GM18951 (cell line): Measurements from ENCODE around the gene PHC3.

Experiments
- POLR2A ChIP-seq: IDR thresholded peaks from 4 replicates; pipeline ENCODE4 v1.6.1; 2011; ENCODE audit warnings: mild to moderate bottlenecking; ENCODE audit not compliant: insufficient read length, insufficient read depth; ENCODE audit errors: extremely low read depth
- in situ Hi-C: fragments of 300-500 bp; cut with MboI; formaldehyde crosslinking; loops from one replicate; pipeline ENCODE4 v1.12.0; 2022; ENCODE audit warnings: low sequenced_read_pairs, mixed read lengths, inconsistent platforms; ENCODE audit not compliant: unreplicated experiment

The PHC3 gene

DNA sequence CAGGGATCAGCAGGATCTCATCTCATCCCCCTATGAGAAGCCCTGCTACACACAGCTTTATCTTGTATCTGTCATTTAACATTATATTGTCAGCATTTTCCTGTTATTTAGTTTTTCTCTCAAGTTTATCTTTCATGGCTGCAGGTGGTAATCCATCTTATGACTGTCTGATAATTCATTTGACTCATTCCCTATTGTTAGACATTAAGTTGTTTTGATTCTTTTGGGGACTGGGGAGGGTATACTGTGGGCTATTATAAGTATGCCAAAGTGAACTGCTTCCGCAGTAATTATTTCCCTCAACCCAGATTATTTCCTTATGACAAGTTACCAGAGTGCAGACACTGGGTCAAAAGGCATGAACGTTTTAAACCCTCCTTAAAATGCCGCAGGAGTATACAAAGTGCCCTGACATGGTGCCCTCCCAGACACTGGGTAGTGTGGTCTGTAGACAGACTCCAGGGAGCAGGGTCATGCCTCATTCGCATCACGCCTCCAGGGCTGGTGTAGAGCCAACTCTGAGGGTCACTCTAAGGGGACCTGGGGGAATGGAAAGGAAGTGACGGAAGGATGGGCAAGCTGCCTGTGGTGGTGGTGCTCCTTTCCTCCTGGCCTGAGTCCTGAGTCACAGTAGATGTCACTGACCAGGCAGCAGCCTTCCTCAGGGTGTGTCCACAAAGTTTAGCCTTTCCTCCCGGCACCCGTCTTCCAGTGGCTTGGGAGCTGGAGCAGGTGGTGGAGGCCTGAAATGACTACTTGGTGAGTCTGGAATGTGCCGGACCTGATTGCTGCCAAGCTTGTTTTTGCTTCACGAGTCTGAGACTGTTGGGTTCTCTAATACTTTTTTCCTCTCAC, 132.2 kb downstream of the PHC3 start:
- TF ChIP-seq POLR2A, result no peak
- in situ Hi-C loops, result loop anchor here (25.0 kb wide), 1 partner anchor 187 kb away; the partner anchor contains the start of gene LRRC31

DNA sequence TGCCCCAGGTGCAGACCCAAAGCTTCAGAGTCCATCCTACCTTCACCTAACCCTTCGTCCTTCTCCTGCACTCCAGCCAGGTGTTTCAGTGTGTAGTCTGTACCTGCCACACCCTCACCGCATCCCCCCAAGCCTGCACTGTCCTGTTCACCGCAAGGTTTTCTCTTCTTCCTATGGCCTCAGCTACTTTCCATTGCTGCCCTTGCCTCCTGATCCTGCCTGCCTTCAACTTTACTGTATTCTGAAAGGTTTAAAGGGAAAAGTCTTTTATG, 134.5 kb downstream of the PHC3 start:
- in situ Hi-C loops, result loop anchor here (25.0 kb wide), 1 partner anchor 185 kb away; the partner anchor contains the start of gene LRRC31
- TF ChIP-seq POLR2A, result no peak

DNA sequence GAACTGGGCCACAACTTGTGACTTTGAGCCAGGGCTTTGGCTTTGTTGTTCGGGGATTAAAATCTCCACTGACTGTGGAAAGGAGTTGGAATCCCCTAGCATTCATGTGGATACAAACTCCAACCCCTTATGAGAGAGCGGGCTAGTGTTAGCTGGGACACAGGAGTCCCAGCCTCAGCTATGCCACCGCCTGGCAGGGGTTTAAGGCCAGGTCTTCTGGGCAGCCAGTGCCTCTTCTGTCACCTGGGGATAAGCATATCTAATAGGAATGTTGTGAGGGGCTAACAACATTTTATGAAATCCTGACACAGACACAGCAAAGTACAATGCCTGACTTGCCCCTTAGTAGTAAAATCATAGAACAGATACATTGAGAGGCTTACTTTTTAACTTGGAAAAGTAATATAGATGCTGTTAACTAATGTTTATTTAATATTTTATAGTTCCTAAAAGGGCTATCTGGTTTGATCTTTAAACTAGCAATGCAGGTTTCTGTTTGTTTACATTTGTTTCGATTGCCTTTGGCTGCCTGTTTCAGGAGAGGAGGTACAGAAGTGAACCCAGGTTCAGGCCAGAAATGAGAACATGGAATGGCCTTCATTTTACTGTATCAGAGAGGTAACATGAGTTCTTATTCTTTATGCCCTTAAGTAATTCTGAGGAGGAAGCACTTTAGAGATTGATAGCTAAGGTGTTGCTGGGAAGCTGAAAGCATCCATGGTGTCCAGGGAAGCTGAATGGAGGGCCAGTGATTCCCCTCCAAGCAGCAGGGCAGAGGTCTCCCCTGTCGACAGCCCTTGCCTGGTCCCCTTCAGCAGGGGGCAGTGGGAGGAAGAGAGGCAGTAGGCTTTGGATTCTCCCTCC, 135.0 kb downstream of the PHC3 start:
- TF ChIP-seq POLR2A, result no peak
- in situ Hi-C loops, result loop anchor here (25.0 kb wide), 1 partner anchor 184 kb away; the partner anchor contains the start of gene LRRC31

DNA sequence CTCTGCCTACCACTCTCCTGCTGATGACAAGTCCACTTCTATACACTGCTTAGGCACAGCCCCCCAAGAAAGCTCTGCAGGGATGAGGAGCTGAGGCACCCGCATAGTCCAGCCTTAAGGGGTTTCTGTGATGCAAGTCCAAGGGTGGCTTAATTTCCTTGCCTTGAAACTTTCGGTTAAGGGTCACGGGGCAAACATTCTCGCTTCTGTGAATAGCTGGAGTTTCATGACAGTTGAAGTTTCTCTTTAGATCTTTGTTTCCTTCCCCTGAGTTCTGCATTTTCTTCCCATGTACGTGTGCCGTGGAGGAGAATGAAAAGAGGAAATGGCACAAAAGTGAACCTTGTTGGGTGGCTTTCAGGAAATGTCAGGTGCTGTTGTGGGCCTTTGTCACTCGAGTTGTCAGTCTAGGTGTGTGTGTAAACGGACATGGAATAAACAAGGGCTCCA, 136.7 kb downstream of the PHC3 start:
- in situ Hi-C loops, result loop anchor here (25.0 kb wide), 1 partner anchor 183 kb away; the partner anchor contains the start of gene LRRC31
- no peak for TF ChIP-seq POLR2A

DNA sequence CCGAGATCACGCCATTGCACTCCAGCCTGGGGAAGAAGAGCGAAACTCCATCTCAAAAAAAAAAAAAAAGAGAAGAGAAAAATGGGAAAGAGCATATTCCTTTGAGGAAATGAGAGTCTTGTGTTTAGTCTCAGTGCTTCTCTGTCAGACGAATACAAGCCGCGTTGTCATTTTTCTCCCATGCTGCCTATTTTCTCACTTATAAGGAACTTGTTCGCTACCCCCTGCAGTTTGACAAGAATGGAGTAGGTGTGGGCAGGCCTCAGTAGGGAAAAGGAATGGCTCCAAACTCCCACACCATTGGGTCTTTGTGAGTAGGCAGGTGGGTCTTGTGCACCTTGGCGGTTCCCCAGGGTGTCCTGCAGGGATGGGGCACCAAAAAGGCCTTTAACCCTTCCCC, 137.3 kb downstream of the PHC3 start:
- in situ Hi-C loops, result loop anchor here (25.0 kb wide), 1 partner anchor 182 kb away; the partner anchor contains the start of gene LRRC31
- no peak for TF ChIP-seq POLR2A

DNA sequence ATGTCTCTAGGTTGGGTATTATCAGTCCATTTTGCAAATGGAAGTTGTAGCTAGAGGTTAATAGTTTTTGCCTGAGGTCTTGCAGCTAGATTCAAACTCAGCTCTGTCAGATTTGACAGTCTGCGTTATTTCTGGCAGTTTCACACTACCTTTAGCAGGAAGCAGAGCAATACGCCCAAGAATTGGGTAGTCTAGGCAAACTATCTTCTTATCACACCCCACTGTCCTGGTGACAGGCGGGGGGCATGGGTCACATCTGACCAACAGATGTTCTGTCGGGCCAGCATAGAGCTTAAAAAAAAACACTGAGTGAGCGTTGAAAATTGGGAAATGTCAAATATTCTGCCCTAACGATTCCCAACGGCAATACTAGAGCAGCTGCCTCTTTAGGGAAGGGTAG, 138.0 kb downstream of the PHC3 start:
- no peak for TF ChIP-seq POLR2A
- in situ Hi-C loops, result loop anchor here (25.0 kb wide), 1 partner anchor 181 kb away; the partner anchor contains the start of gene LRRC31

DNA sequence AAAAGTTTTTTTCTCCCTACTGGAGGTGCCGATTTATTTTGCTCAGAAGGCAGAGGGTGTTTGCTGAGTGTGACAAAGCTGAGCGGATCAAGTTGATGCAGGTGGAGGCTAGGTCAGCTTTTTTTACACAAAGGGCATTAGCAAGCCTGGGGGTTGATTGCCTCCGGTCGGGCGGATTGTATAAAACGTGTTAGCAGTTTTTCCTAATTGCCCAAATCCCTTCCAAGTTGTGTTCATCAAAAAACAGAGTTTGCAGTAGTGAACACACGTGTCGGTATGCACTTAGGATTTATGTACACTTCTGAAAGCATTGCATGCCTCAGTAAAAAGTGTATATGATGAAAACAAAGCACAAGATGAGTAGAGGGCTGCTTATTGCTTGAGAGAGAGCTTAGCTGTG, 141.1 kb downstream of the PHC3 start:
- no peak for TF ChIP-seq POLR2A
- in situ Hi-C loops, result loop anchor here (25.0 kb wide), 1 partner anchor 178 kb away; the partner anchor contains the start of gene LRRC31

DNA sequence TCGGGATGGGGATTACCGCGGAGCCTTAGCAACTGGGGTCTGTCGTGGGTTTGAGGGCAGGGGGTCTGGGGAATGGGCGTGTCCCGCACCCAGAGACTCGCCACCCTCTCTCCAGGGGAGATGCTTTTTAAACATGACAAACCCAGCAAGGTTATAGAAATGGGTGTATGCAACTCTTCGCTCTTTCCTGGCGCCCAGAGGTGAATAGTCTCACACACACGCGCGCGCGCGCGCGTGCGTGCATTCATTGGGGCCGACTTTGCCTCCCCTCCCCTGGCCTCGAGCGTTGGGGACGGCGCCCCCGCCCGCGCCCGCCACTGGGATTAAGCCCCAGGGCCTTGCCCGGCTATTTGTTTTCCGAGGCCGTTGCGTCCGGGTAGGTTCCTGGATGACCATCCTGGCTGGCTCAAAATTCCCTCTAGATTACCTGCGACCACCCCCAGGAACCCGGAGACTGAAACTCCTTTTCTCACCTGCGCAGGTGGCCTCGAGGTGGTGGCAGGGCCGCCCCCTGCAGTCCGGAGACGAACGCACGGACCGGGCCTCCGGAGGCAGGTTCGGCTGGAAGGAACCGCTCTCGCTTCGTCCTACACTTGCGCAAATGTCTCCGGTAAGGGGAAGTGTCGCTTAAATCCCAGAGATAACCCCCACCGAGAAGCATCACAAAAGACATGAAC, 143.0 kb downstream of the PHC3 start:
- in situ Hi-C loops, result loop anchor here (25.0 kb wide), 1 partner anchor 176 kb away; the partner anchor contains the start of gene LRRC31
- TF ChIP-seq POLR2A, result no peak
